Stimulated activated CD8-positive, alpha-beta memory T cell treated with anti-CD3 and anti-CD28 coated beads, Interleukin-12 subunit alpha, Interleukin-12 subunit beta, amount 100 ng/mL, for 24 hours (primary cell): ENCODE results near the gene CUTA.
A peak's percentile ranks its signal among the peaks of the same experiment; 100 is the strongest.

Experiments used
- DNase-seq: peaks from one replicate; pipeline ENCODE4 v3.0.0-alpha.2; 2020; ENCODE audit errors: extremely low read depth

The CUTA gene

DNA sequence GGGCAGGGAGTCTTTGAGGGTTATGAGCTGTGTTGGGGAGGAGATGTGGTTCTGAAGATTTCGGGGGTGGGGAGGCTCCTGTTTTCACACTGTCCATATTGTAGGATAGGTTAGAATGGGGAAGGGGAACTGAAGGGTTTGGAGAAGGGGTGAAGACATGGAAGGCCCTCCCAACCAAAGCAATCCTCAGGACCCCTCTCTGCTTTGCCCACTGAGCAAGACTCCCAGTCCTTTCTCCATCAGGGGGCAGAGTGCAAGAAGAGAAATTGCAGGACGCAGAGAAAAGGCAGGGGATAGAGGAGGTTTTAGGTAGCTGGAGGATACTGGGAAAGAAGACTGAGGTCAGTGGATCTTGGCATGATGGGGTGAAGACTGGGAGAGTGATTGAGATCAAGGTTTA lies 5.9 kb upstream of the CUTA start:
- no peak for DNase-seq

DNA sequence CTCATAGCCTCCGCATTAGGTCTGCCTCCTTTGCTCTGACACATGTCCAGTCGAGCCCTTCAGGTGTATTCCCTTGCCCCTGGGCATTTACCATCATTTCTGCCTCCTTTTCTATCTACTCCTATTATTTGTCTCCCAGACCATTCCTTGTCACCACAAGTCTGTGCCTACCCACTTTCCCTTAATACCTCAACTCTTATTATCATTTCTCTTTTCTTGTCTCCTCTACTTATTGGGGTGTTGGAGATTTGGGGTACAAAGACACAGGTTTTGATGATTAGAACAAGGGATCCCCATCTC lies 3.4 kb upstream of the CUTA start:
- DNase-seq: no peak

DNA sequence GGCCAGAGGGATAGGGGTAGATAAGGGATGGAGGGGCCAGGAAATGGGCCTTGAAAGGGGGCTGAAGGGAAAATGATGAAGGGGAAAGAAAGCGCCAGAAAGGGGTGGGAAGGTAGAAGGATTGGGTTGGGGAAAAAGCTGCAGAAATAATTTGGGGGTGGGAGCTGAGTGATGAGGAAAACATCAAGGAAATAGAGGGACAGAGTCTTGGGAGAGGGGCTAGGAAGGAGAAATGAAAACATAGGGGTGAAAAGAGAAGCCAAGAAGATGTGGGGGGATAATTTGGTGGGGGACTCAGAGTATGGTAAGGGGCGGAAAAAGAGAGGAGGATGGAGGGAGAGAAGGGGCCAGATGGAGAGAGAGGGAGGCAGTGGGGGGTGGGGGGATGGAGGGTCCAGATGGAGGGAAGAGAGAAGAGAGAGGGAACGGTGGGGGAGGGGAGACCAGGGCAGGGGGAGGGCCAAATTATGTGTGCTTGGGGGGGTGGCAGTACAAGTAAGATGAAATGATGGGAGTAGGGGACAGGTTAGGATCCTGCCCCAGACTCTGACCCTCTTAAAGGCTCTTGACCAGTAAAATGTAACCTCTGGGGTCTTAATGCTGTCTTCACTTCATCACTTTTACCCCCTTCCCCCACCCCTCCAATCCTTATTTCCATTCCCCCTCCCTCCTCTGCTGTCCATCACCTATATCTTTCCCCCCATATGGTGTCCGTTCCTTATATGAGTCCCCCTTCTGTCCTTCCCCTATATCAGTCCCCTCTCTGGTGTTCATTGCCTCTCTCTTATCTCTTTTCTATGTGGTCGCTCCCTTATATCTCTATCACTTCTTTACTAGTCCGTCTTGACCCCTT lies 2.8 kb upstream of the CUTA start:
- no peak for DNase-seq

DNA sequence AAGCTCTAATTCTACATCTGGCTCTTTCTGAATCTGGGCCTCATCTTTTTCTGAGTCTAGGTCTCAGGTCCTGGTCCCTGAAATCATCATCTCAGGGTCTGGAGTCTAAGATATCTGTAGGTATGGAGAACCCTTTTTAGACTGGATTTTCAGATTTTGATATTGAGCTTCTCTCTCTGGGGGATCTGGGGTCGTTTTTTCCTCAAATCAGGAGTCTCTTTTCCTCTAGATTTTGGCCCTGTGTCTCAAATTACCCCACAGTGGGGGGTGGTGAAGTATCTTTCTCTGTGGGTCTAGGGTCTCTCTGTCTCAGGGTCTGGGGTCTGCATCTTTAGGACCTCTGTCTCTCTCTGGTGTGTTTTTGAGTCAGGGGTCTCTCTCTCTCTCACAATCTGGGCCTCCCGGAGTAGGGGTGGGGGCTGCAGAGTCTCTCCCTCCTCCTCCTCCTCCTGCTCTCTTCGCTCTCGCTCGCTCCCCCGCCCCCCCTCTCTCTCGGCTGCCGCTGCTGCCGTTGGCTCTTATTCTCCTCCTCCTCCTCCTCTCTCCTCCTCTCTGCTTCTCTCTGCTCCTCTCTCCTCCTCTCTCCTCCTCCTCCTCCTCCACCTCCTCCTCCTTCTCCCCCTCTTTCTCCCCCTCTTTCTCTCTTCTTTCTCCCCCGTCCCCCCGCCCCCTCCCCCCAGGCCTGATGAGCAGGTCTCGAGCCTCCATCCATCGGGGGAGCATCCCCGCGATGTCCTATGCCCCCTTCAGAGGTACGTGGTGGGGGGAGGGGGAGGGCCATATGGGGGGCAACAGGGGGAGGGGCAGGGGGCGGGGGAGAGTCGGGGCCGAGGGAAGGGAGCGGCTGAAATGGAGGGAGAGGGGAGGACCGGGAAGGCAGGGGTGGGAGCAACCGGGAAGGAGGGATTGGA lies 1.9 kb upstream of the CUTA start, which contains the start of gene SYNGAP1:
Gene SYNGAP1 (plus strand): TSS at position 486 of the 911 bp plus-strand sequence. CDS start 200 bp downstream, at position 686.
- DNase-seq: no peak

DNA sequence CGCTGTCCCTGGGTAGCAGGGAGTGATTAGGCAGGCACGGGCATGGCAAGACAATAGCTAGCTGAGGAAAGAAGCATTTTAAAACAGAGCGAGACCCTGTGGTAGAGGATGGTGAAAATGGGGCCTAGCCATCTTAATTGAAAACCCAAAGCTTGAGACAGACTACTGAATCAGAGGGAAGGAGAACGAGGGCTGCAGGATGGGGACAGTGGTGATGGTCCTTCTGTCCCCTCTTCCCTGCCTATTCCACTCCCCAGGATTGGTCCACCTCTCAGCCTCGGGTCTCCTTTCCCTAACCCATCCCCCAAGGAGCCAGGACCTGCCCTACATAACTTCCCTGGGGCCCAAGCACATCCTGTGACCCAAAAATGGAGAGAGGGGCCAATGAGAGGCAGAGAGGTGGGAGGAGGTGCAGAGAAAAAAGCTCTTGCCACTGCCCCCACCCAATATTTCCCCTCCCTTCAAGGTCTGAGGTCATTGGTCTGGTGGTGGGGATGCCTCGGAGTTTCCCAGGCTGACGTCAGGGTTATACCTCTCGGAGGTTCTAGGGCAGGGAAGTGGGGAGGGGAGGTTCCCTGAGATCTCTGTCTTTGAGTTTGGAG lies 884 bp upstream of the CUTA start:
- no peak for DNase-seq

DNA sequence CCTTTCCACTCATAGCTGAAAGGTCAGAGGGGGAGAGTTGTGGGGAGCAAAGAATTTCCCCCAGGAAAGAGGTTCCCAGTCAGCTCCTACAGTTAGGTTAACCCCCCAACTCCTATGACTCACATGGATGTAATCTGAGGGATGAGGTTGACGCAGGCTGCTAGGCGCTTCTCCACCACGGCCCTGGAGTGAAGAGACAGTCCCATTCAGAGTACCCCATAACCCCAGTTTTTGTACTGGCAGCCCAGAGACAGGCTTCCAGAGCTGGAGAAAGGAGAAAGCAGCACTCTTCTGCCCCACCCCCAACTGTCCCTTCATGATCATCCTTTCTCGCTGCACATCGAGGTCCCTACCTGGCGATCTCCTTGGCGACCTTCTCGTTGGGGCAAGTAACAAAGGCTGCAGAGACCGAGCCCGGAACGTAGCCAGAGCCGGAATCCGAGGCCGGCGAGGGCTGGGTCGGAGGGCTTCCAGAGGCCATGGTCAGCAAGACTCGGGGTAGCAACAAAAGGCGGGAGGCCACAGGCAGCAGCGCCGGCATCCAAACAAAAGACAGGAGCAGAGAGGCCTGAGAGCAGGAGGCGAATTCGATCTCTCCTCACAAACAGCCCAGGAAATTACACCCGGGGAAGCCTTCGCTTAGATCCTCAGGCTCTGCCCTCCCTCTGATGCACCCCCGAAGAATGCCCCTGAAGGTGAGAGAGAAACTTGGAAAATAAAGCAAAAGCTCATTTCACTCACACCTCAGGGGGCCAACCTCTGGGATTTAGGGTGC lies 592 bp downstream of the CUTA start:
- DNase-seq: no peak

DNA sequence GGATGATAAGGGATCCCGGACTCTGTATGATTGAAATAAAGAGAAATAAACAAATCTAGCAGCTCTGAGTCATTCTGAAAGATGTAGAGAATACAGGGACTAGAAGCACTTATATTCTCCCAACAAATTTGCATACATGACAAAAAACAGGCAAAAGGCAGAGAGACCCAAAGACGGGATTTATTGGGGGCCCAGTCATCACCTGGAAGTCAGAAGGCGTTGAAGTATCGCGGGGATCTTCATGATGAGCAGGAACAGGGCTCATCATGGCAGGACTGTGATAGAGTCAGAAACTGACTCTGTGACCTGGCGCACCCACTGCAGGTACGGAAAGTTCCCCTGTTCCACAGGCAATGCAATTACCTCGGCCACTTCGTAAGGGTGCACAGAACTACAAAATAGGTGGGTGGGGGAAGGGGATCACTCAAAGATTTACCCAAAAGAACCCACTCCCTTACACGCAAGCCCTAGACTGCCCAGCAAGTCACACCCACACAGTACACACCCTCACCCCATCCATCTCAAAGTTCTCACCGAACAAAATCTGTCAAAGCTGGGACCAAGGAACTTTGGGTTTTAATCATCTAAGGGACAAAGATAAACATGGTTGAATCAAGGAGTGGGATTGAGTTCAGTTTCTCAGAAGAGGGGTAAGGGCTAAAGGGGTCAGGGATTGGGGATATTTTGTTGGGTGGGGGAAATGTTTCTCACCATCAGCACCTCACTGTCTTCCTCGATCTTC lies 1.4 kb downstream of the CUTA start:
- no peak for DNase-seq

DNA sequence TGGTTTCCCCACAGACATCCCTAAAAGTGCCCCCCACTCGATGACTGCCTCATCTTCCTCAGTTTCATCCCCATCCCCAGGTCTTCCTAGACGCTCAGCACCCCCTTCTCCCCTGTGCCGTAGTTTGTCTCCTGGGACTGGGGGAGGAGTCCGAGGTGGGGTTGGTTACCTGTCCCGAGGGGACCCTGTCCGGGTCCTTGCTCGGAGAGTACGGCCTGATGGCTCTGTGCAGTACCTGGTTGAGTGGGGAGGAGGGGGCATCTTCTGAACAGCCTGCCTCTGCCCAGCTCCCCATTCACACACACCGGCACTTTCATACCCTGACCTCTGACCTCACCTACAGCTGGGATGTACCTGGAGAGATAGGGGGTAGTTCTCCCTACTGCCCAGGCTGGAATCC lies 2.1 kb downstream of the CUTA start:
- DNase-seq: no peak

DNA sequence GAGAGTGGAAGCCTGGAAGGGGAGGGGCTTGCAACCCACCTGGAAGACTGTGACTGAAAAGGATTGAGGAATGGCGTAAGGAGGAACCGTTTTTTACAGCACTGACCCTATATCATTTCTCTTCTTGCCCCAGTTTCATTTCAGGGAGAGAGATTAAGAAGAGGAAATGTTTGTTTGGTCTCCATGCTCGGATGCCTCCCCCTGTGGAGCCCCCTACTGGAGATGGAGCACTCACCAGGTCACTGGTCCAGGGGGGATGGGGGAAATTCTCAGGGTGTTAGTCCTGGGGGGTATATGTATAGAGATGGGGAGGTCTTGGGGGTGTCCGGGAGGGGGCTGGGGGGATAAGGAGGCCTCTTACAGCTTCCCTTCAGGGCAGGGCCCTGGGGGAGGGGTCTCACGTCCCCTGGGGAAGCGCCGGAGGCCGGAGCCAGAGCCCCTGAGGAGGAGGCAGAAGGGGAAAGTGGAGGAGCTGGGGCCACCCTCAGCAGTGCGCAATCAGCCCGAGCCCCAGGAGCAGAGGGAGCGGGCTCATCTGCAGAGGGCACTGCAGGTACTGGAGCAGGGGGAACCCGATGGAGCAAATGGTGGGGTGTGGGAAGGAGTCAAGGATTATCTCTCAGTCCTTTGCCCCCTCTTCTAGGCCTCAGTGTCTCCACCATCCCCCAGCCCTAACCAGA lies 3.2 kb downstream of the CUTA start:
- DNase-seq: no peak

DNA sequence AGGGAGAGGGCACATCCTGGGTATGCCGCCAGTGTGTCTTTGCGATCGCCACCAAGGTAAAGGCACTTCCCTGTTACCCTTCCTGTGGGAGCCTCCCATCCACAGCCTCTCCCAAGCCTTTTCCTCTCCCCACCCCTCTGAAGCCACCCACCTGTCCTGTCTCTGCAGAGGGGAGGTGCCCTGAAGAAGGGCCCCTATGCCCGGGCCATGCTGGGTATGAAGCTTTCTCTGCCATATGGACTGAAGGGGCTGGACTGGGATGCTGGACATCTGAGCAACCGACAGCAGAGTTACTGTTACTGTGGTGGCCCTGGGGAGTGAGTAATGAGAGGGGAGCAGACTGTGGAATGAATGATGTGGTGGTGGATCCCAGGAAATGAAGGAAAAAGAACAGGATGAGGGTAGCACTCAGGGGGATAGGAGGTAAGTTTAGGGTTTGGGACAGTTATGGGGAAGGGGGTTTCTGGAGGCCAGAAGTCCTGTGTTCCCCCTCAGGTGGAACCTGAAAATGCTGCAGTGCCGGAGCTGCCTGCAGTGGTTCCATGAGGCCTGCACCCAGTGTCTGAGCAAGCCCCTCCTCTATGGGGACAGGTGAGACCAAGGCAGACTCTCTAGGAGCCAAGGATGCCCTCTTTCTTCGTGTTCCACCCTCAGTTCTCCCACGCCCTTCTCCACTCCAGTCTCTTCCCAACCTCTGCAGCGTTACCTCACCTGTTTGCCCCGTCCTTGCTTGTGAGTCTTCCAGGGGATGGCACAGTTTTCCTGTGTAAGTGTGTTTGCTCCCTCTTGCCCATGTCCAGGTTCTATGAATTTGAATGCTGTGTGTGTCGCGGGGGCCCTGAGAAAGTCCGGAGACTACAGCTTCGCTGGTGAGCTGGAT lies 4.4 kb downstream of the CUTA start:
- no peak for DNase-seq

DNA sequence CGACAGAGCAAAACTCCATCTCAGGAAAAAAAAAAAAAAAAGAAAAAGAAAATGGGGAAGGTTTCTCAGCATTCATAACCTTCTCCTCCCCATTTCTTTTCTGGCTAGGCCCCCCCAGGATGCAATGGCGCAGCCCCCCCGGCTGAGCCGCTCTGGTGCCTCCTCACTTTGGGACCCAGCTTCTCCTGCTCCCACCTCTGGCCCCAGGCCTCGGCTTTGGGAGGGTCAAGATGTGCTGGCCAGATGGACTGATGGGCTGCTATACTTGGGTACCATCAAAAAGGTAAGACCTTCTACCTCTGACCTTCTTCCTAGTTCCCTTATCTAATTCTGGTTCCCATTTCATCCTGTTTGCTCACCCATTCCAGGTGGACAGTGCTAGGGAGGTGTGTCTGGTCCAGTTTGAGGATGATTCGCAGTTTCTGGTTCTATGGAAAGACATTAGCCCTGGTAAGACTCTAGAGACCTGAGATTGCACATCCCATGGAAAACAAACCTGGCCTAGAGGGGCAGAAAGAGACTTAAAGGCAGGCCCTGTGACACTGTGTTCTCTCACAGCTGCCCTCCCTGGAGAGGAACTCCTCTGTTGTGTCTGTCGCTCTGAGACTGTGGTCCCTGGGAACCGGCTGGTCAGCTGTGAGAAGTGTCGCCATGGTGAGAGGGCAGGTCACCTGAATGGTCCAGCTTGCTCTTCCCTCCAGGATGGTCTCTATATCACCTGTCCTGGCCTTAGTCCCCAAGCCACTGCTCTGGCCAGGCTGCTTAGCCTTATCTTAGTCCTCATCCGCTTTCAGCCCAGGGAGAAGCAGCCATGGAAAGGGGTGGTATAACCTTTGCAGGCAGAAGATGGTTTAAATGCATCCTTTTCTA lies 5.5 kb downstream of the CUTA start:
- no peak for DNase-seq

DNA sequence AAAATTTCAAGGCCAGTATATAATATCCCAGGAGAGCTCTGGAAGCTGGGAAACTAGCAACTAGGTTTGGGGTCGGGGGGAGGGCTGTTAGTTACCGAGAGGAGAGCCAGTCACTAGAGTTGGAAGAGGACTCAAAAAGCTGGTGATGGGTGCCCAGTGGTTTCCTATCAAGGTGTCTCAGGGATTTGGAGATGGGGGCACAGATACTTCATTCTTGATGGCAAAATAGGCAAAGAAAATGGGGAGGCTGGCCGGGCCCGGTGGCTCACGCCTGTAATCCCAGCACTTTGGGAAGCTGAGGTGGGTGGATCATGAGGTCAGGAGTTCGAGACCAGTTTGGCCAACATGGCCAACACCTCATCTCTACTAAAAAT lies 6.3 kb downstream of the CUTA start:
- no peak for DNase-seq

DNA sequence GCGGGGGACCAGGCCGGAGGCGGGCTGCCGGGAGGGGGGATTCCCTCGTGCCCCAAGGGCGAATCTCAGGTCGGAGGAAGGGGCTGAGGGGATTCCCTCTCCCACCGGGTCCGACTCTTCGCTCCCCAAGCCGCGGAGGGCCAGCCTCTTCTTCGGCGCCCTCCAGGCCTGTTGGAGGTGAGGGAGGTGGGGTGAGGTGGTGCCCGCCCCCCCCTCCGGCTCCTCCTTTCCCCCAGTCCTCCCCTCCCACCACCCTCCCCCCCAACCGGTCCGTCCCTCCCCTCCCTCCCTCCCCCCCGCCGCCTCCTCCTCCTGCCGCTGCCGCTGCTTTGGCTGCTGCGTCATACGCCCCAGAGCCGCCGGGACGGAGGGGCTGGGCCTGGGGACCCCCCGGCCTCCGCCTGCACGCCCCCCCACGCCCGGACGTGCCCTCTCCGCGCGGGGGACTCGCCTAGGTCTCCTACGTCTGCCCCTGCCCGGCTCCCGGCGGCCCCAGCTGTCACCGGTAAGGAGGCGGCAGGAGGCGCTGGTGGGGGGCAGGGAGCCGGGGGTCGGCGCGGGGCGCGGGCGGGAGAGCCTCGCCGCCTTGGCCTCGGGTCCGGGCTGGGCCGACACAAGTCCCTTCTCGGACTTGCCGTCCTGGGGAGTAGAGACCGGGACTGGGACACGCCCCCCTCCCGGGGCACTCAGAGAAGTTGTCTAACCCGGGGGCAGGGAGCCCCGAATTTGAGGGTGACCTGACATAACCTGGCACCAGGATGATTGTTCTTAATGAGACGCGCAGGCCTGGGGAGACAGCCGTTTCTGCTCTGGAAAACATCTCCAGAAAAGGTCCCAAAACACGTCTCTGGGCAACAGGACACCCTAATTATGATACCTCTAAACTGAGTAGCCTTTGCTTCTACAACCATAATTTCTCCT lies 6.9 kb downstream of the CUTA start, which contains the start of gene PHF1:
Gene PHF1 (plus strand): TSS at position 304 of the 921 bp plus-strand sequence. CDS start 1,250 bp downstream, outside the sequence.
- no peak for DNase-seq

DNA sequence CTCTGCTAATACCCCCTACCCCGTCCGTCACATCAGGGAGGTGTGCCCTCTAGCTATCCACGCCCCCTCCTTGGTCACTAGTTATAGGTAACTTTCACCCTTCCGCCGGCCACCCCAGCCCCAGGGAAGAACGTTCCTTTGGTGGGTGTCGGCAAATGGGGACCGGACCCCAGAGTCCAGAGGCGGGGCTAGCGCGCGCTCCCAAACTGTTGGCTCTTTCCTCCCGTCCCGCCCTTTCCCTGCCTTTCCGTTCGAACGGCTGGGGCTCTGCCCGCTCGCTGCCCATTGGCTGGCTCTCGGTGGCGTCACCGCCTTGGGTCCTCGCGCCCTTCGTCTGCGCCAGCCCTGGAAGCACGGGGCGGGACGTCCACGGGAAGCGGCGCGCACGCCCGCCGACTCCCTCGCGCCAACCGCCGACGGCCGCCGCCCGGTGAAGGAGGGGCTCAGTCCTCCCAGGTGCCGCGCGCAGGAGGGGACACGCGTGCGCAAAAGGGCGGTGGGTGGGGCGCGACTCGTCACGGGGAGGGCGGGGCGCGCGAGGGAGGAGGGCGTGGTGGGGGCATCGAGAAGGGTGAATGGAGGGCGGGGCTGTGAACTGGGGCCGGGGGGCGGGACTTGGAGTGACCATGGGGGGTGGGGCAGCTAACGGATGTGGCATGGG lies 7.7 kb downstream of the CUTA start:
- peak; percentile 92 for DNase-seq

DNA sequence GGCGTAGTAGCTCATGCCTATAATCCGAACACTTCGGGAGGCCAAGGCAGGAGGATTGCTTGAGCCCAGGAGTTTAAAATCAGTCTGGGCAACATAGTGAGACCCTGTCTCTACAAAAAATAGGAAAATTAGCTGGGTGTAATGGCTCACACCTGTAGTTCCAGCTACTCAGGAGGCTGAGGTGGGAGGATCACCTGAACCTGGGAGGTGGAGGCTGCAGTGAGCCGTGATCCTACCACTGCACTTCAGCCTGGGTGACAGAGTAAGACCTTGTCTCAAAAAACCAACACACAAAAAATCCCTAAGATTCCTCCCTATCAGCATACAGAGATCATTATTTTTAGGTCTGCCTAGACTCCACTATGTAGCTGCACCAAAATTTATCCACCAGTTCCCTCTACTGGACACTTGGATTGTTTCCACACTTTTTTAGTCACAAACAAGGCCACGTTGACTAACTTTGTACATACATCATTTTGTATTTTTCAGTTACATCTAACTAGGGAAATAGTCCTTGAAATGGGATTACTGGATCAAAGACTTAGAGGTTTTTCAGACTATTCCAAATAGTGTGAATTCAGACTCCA lies 10.7 kb downstream of the CUTA start:
- no peak for DNase-seq

DNA sequence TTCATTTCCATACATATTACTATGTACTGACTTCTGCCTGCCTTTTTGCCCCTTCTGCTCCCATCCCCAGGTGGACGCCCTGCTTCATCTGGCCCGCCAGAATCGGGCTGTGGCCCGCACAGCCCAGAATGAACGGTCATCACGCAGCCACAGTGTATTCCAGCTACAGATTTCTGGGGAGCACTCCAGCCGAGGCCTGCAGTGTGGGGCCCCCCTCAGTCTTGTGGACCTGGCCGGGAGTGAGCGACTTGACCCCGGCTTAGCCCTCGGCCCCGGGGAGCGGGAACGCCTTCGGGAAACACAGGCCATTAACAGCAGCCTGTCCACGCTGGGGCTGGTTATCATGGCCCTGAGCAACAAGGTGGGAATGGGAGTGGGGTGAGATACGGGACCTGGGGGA lies 11.8 kb downstream of the CUTA start:
- DNase-seq: no peak
